WTC11 (cell line): ENCODE measurements around the gene AMY2B. TPM values are rescaled to one million over a fixed set of nuclear protein-coding genes. Genes with fewer than 3 reads are reported as not detected.
"Not testable (repeated sequence)": the region's sequence is repeated elsewhere in the genome, so short reads cannot be mapped to it uniquely, and the experiment has no call there.

Experiments
- ATAC-seq: fragments of 200-7000 bp; cut with Tn5 transposase; 2 replicates; pipeline ENCODE4 v1.10.0; 2021; ENCODE audit warnings: mild to moderate bottlenecking, moderate library complexity
- CTCF ChIA-PET: fragments of 300-600 bp; sonication (Branson Sonifier 250); formaldehyde crosslinking; loops from one replicate; lab custom pipeline; 2021; ENCODE audit warnings: antibody characterized with exemption; lab: Charles Lee
- POLR2A ChIA-PET: fragments of 350-600 bp; sonication (Branson Sonifier 250); formaldehyde crosslinking; loops from one replicate; lab custom pipeline; 2021; ENCODE audit warnings: antibody characterized with exemption; lab: Charles Lee
- DNase-seq: peaks from one replicate; pipeline ENCODE4 v3.0.0; 2021; ENCODE audit warnings: low spot score
- H3K27ac Mint-ChIP-seq: 2 replicates; pipeline ENCODE4 v1.8.0; 2021; ENCODE audit warnings: mixed read lengths
- H3K27me3 Mint-ChIP-seq: 2 replicates; pipeline ENCODE4 v1.8.0; 2021; ENCODE audit warnings: low read depth, mild to moderate bottlenecking, moderate library complexity, mixed read lengths
- H3K36me3 Mint-ChIP-seq: 2 replicates; pipeline ENCODE4 v1.8.0; 2021; ENCODE audit warnings: mixed read lengths
- H3K4me1 Mint-ChIP-seq: 2 replicates; pipeline ENCODE4 v1.8.0; 2022; ENCODE audit warnings: mixed read lengths
- H3K4me3 Mint-ChIP-seq: 2 replicates; pipeline ENCODE4 v1.8.0; 2021; ENCODE audit warnings: mild to moderate bottlenecking, moderate library complexity, mixed read lengths
- H3K9me3 Mint-ChIP-seq: 2 replicates; pipeline ENCODE4 v1.8.0; 2021; ENCODE audit warnings: mixed read lengths
- AFF4 ChIP-seq: sonication (generic); formaldehyde crosslinking; IDR thresholded peaks from 2 replicates; pipeline ENCODE4 v1.8.1; 2023; ENCODE audit warnings: mild to moderate bottlenecking, missing genetic modification reagents, borderline replicate concordance
- ELF4 ChIP-seq: sonication (generic); formaldehyde crosslinking; IDR thresholded peaks from 2 replicates; pipeline ENCODE4 v1.8.1; 2022; ENCODE audit warnings: low read depth, mild to moderate bottlenecking, moderate library complexity, missing genetic modification reagents
- ESRRA ChIP-seq: sonication (generic); formaldehyde crosslinking; IDR thresholded peaks from 2 replicates; pipeline ENCODE4 v1.8.1; 2022; ENCODE audit warnings: mild to moderate bottlenecking, missing genetic modification reagents, borderline replicate concordance
- FOXP4 ChIP-seq: sonication (generic); formaldehyde crosslinking; IDR thresholded peaks from 2 replicates; pipeline ENCODE4 v1.8.0; 2022; ENCODE audit warnings: mild to moderate bottlenecking, missing genetic modification reagents
- IRF2 ChIP-seq: sonication (generic); formaldehyde crosslinking; IDR thresholded peaks from 2 replicates; pipeline ENCODE4 v1.8.0; 2022; ENCODE audit warnings: low read depth, missing genetic modification reagents, borderline replicate concordance
- MXD4 ChIP-seq: fragments of 250-450 bp; sonication (Bioruptor Pico); IDR thresholded peaks from 2 replicates; pipeline ENCODE4 v1.8.0; 2021; ENCODE audit warnings: mild to moderate bottlenecking, moderate library complexity, borderline replicate concordance
- NR3C1 ChIP-seq: sonication (generic); formaldehyde crosslinking; conservative IDR thresholded peaks from 2 replicates; pipeline ENCODE4 v1.8.1; 2023; ENCODE audit warnings: low read depth, mild to moderate bottlenecking, missing genetic modification reagents
- PRRX2 ChIP-seq: fragments of 250-450 bp; sonication (Bioruptor Pico); IDR thresholded peaks from 2 replicates; pipeline ENCODE4 v1.8.0; 2021; ENCODE audit warnings: mild to moderate bottlenecking
- SMAD4 ChIP-seq: sonication (generic); formaldehyde crosslinking; IDR thresholded peaks from 2 replicates; pipeline ENCODE4 v1.8.0; 2022; ENCODE audit warnings: mild to moderate bottlenecking, missing genetic modification reagents
- TCF7 ChIP-seq: sonication (generic); formaldehyde crosslinking; IDR thresholded peaks from 2 replicates; pipeline ENCODE4 v1.8.0; 2022; ENCODE audit warnings: mild to moderate bottlenecking, low read depth, missing genetic modification reagents, moderate library complexity
- ZBTB21 ChIP-seq: sonication (generic); formaldehyde crosslinking; IDR thresholded peaks from 2 replicates; pipeline ENCODE4 v1.8.1; 2023; ENCODE audit warnings: mild to moderate bottlenecking, missing genetic modification reagents, borderline replicate concordance
- ZNF121 ChIP-seq: sonication (generic); formaldehyde crosslinking; IDR thresholded peaks from 2 replicates; pipeline ENCODE4 v1.8.0; 2023; ENCODE audit warnings: missing genetic modification reagents
- ZNF138 ChIP-seq: sonication (generic); formaldehyde crosslinking; conservative IDR thresholded peaks from 2 replicates; pipeline ENCODE4 v1.8.1; 2022; ENCODE audit warnings: mild to moderate bottlenecking, moderate library complexity, missing genetic modification reagents
- ZNF317 ChIP-seq: sonication (generic); formaldehyde crosslinking; IDR thresholded peaks from 2 replicates; pipeline ENCODE4 v1.8.1; 2023; ENCODE audit warnings: low read depth, mild to moderate bottlenecking, moderate library complexity, missing genetic modification reagents, borderline replicate concordance
- ZNF396 ChIP-seq: fragments of 250-450 bp; sonication (Bioruptor Pico); IDR thresholded peaks from 2 replicates; pipeline ENCODE4 v1.8.0; 2021; ENCODE audit warnings: mild to moderate bottlenecking, moderate library complexity, borderline replicate concordance
- ZNF423 ChIP-seq: fragments of 250-450 bp; sonication (Bioruptor Pico); IDR thresholded peaks from 2 replicates; pipeline ENCODE4 v2.1.2; 2022; ENCODE audit warnings: mild to moderate bottlenecking, moderate library complexity
- ZNF425 ChIP-seq: fragments of 250-450 bp; sonication (Bioruptor Pico); conservative IDR thresholded peaks from 2 replicates; pipeline ENCODE4 v1.9.0; 2021; ENCODE audit warnings: mild to moderate bottlenecking
- ZNF671 ChIP-seq: fragments of 250-450 bp; sonication (Bioruptor Pico); IDR thresholded peaks from 2 replicates; pipeline ENCODE4 v1.8.0; 2021; ENCODE audit warnings: mild to moderate bottlenecking
- total RNA-seq: library from RNA; stranded (reverse); gene quantifications from 3 replicates; pipeline ENCODE4 v1.2.3, GENCODE V29; 2021

AMY2B gene
- total RNA-seq, 1 experiment from 2014 or later = 2.7 TPM

GRCh38 chr1:103582464-103582863, 11.1 kb downstream of the AMY2B start:
- POLR2A ChIA-PET = no interaction called here
- H3K4me3 Mint-ChIP-seq = no peak overlapping the region
- ATAC-seq (no peak), DNase-seq (no peak)
- H3K27ac Mint-ChIP-seq = no peak overlapping the region
- H3K4me1 Mint-ChIP-seq = no peaks in the 10 kb centered on the region
- H3K27me3 Mint-ChIP-seq = peaks cover 3% of the 10 kb centered on the region; the same call in 1 of the 2 replicates
- H3K9me3 Mint-ChIP-seq = peaks cover 14% of the 10 kb centered on the region
- CTCF ChIA-PET = no interaction called here
- H3K36me3 Mint-ChIP-seq = peaks cover 6% of the 10 kb centered on the region
- TF ChIP-seq ELF4 (CRISPR knock-in tag) = no peak
- TF ChIP-seq ZNF425 = no peak
- TF ChIP-seq ZNF396 (CRISPR knock-in tag) = no peak
- no peak for TF ChIP-seq ZNF671
- TF ChIP-seq, all 79 proteins: peak for 0

GRCh38 chr1:103583887-103584286, 12.5 kb downstream of the AMY2B start:
- Mint-ChIP-seq H3K27me3 (peaks cover 3% of the 10 kb centered on the region; the same call in 1 of the 2 replicates), H3K4me1 (no peaks in the 10 kb centered on the region), H3K27ac (no peak overlapping the region), H3K9me3 (peaks cover 21% of the 10 kb centered on the region), H3K36me3 (peaks cover 16% of the 10 kb centered on the region), H3K4me3 (no peak overlapping the region)
- ATAC-seq (no peak), DNase-seq (no peak)
- ChIA-PET POLR2A (no interaction called here), CTCF (no interaction called here)
- no peak for TF ChIP-seq SMAD4 (CRISPR knock-in tag)

- CTCF ChIA-PET = no interaction called here
- DNase-seq = no peak
- POLR2A ChIA-PET = no interaction called here
- Mint-ChIP-seq H3K36me3 (peaks cover 21% of the 10 kb centered on the region), H3K27me3 (peaks cover 3% of the 10 kb centered on the region; the same call in 1 of the 2 replicates), H3K4me1 (no peaks in the 10 kb centered on the region), H3K27ac (no peak overlapping the region), H3K4me3 (no peak overlapping the region), H3K9me3 (peaks cover 28% of the 10 kb centered on the region)
- no peak for ATAC-seq
- TF ChIP-seq AFF4 (CRISPR knock-in tag) (no peak), ZNF317 (CRISPR knock-in tag) (no peak), IRF2 (CRISPR knock-in tag) (no peak), TCF7 (CRISPR knock-in tag) (no peak), NR3C1 (no peak), ZNF138 (no peak), ZBTB21 (CRISPR knock-in tag) (no peak), FOXP4 (no peak), ESRRA (CRISPR knock-in tag) (no peak), MXD4 (CRISPR knock-in tag) (no peak), ZNF423 (no peak), PRRX2 (CRISPR knock-in tag) (no peak), ELF4 (CRISPR knock-in tag) (no peak), ZNF121 (CRISPR knock-in tag) (no peak)
Observed at GRCh38 chr1:103584537-103584936, 13.1 kb downstream of the AMY2B start.

- H3K9me3 Mint-ChIP-seq, H3K27me3 Mint-ChIP-seq, H3K27ac Mint-ChIP-seq, DNase-seq, H3K4me1 Mint-ChIP-seq, ATAC-seq, H3K4me3 Mint-ChIP-seq, POLR2A ChIA-PET, CTCF ChIA-PET, H3K36me3 Mint-ChIP-seq: not testable (repeated sequence)
Observed at GRCh38 chr1:103602740-103603139, 31.4 kb downstream of the AMY2B start.
